Iris pigment epithelial cell (primary cell): ENCODE data around the gene OR2M2.

ENCODE experiments used
- DNase-seq: peaks from one replicate; pipeline ENCODE4 v3.0.0-alpha.2; 2011; ENCODE audit warnings: low read depth

The OR2M2 gene, protein sequence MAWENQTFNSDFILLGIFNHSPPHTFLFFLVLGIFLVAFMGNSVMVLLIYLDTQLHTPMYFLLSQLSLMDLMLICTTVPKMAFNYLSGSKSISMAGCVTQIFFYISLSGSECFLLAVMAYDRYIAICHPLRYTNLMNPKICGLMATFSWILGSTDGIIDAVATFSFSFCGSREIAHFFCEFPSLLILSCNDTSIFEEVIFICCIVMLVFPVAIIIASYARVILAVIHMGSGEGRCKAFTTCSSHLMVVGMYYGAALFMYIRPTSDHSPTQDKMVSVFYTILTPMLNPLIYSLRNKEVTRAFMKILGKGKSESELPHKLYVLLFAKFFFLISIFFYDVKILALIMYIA

GRCh38 chr1:248174521-248174920, at the start of gene OR2M2:
OR2M2 (plus strand) TSS chr1:248174821; CDS start chr1:248179986, 5,165 bp downstream.
- DNase-seq = no peak

- DNase-seq = no peak
Observed at GRCh38 chr1:248127653-248128052, 47.0 kb upstream of the OR2M2 start.

GRCh38 chr1:248136811-248137210, 37.8 kb upstream of the OR2M2 start:
- DNase-seq = no peak

DNA sequence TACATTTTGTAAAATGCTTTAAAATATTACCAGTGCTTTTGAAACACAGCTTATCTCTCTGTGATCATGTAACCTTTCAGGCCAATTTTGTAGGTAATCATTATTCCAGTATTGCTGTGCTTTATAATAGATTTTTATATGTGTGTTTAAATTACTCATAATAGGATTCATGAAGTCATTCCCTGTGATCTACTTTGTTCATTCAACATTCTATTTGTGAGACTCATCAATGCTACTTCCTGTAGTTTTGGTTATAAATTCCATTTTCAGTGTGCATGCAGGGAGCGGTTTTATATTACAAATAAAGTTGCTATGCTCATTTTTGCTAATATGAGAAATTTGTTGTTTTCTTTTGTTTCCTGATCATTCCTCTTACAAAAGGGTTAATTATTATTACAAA, 33.8 kb upstream of the OR2M2 start:
- DNase-seq = no peak

GRCh38 chr1:248143311-248143710, 31.3 kb upstream of the OR2M2 start:
- DNase-seq = no peak

DNA sequence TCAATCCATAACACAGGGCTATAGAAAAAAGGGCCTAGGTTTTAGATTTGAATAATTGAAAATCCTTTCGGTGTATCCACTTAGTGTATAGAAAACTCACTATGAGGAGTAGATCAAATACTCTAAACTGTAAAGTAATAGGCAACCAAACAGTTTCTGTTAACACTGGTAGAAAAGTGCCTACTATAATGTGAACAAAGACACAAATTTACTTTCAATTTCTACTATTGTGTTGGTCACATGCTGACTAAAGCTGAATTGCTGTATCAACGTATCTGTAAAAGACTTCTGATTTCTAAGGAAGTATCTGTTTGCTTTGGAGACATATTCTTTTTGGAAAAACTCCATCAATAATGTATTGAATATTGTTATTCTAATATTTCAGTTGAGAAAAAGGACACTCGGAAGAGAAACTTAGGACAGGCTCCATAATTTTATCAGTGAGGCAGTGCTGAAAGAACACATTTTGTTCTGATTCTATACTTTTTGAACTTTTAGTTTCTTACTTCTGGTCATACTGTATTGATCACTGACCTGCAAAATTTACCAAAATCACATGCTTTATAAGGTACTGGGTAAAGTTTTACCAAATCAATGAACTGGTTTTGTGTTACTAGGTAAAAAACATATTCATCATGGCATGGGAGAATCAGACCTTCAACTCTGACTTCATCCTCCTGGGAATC, 30.0 kb upstream of the OR2M2 start, which contains the start of gene OR2M5:
Gene OR2M5 (plus strand): TSS at position 636 of the 686 bp plus-strand sequence. CDS start 0 bp downstream, at position 636.
- DNase-seq = no peak

GRCh38 chr1:248152056-248152827, 22.4 kb upstream of the OR2M2 start:
- no peak for DNase-seq

- no peak for DNase-seq
Observed at GRCh38 chr1:248155927-248156326, 18.7 kb upstream of the OR2M2 start.

DNA sequence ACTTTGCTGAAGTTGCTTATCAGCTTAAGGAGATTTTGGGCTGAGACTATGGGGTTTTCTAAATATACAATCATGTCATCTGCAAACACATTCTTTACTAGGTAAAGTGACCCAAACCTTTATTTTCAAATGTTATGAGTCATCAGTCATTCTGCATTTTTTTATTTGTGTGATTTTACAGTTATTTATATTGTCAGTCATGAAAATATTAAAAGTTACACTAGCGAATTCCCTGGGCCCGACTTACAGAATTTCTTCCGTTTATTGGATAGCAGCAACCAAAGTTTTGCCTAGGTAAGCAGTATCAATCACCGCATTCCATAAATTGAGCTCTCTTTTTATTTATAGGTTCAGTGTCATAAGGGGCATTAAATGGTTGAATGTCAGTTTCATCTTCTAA, 15.9 kb upstream of the OR2M2 start:
- DNase-seq = no peak

DNA sequence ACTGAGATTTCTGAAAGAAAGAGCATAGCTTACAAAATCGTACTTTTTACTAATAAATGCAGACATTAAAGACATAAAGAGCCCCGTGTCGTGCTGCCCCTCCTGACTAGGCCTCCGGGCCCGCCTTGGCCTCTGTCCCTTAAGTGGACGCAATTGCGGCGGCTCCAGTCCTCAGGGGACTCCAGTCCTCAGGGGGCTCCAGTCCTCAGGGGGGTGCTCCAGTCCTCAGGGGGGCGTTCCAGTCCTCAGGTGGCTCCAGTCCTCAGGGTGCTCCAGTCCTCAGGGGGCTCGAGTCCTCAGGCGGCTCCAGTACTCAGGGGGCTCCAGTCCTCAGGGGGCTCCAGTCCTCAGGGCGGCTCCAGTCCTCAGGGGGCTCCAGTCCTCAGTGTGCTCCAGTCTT, 10.6 kb upstream of the OR2M2 start:
- no peak for DNase-seq

DNA sequence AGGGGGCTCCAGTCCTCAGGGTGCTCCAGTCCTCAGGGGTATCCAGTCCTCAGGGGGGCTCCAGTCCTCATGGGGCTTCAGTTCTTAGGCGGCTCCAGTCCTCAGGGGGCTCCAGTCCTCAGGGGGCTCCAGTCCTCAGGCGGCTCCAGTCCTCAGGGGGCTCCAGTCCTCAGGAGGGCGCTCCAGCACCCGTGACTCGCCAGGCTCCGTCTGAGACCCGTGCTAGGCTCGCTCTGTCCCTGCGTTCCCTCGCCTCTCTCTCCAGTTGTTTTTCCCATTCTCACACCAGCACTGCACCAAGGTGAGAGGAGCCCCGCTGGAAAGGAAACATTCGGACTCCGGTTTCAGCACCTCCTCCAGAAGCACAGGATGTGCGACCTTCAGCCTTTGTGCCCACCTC, 9.4 kb upstream of the OR2M2 start:
- DNase-seq = no peak

DNA sequence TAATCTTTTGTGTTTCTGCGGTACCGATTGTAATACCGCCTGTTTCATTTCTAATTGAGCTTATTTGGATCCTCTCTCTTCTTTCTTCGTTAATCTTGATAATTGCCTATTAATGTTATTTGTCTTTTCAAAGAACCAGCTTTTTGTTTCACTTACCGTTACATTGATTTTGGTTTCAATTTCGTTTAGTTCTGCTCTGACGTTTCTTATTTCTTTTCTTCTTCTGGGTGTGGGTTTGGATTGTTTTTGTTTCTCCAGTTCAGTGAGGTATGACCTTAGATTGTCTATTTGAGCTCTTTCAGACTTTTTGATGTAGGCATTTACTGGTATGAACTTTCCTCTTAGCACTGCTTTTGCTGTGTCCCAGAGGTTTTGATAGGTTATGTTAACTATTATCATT, 9.4 kb downstream of the OR2M2 start:
- DNase-seq = no peak

DNA sequence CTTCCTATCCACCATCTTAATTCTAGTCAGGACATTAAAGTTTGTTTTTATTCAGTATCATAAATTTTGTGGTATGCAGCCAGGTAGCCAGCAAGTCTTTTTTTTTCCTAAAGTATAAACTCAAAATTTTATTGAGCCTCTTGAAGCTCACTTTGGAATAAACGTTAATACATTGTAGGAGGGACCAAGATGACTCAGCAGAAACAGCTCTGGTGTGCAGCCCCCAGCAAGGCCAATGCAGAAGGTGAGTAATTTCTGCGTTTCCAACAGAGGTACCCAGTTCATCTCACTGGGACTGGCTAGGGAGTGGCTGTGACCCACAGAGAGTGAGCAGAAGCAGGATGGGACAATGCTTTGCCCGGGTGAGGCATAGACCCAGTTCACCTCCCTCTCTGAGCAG, 12.7 kb downstream of the OR2M2 start:
- DNase-seq = no peak

GRCh38 chr1:248189026-248189425, 14.4 kb downstream of the OR2M2 start:
- DNase-seq = no peak

GRCh38 chr1:248194117-248194516, 19.5 kb downstream of the OR2M2 start:
- DNase-seq = no peak

- no peak for DNase-seq
Observed at GRCh38 chr1:248196965-248197364, 22.3 kb downstream of the OR2M2 start, which contains the start of gene OR2M3. OR2M3 (plus strand) TSS chr1:248197265; CDS start chr1:248203068, 5,803 bp downstream.

GRCh38 chr1:248215880-248216279, 41.3 kb downstream of the OR2M2 start:
- DNase-seq = no peak

- no peak for DNase-seq
Observed at GRCh38 chr1:248225537-248225936, 50.9 kb downstream of the OR2M2 start.

- no peak for DNase-seq
Observed at GRCh38 chr1:248229360-248229908, 54.8 kb downstream of the OR2M2 start.
